Sigmoid colon (tissue), 7 donors: ENCODE measurements around the gene GRPEL1. TPM values are rescaled to one million over a fixed set of nuclear protein-coding genes. Genes with fewer than 3 reads are reported as not detected.

Experiments used
- DNase-seq: peaks from one replicate; pipeline ENCODE4 v3.0.0-alpha.2; 2019
- H3K27ac ChIP-seq, 4 donors: fragments of 200-600 bp; sonication (generic); one replicate each; pipeline ENCODE4 v1.5.1; 2016 to 2019; ENCODE audit warnings: mild to moderate bottlenecking in 1 of 4
- H3K27me3 ChIP-seq, 3 donors: fragments of 200-600 bp; sonication (generic); one replicate each; pipeline ENCODE4 v1.5.1; 2019; ENCODE audit warnings: mild to moderate bottlenecking in 1 of 3
- H3K36me3 ChIP-seq, 4 donors: fragments of 200-600 bp; sonication (generic); one replicate each; pipeline ENCODE4 v1.5.1; 2016 to 2019
- H3K4me1 ChIP-seq, 4 donors: fragments of 200-600 bp; sonication (generic); one replicate each; pipeline ENCODE4 v1.5.1; 2017 to 2019
- H3K4me3 ChIP-seq, 4 donors: fragments of 200-600 bp; sonication (generic); one replicate each; pipeline ENCODE4 v1.5.1; 2017 to 2019; ENCODE audit warnings: mild to moderate bottlenecking in 2 of 4, moderate library complexity in 1 of 4
- H3K9me3 ChIP-seq, 4 donors: fragments of 200-600 bp in 3 of 4; sonication (generic) in 3 of 4; one replicate each; pipeline versions ENCODE4 v1.5.1 to v1.6.1; 2013 to 2019
- CTCF ChIP-seq, 4 experiments: fragments of 450-650 bp in 3 of 4; fragments of 200-600 bp in 1 of 4; IDR thresholded peaks; one replicate each; pipeline ENCODE4 v1.5.1; 2016 to 2019; ENCODE audit warnings: antibody characterized with exemption in 4 of 4, mild to moderate bottlenecking in 3 of 4, moderate library complexity in 2 of 4
- EP300 ChIP-seq, 4 donors: sonication (generic); formaldehyde crosslinking; IDR thresholded peaks; one replicate each; pipeline ENCODE4 v1.6.1; 2017; ENCODE audit warnings: antibody characterized with exemption in 4 of 4
- POLR2A ChIP-seq, 2 donors: fragments of 450-650 bp; IDR thresholded peaks; one replicate each; pipeline ENCODE4 v1.6.1; 2016; ENCODE audit warnings: antibody characterized with exemption in 2 of 2, mild to moderate bottlenecking in 2 of 2, moderate library complexity in 2 of 2
- POLR2AphosphoS5 ChIP-seq, 4 donors: sonication (generic); formaldehyde crosslinking; IDR thresholded peaks; one replicate each; pipeline ENCODE4 v1.6.1; 2017; ENCODE audit warnings: antibody characterized with exemption in 4 of 4
- WGBS, 2 donors: extraction: QIAGEN DNeasy Blood & Tissue Kit; methylation state at CpG; one replicate each; pipeline ENCODE4 v1.1.7; 2013; 5-methylcytosine and 5-hydroxymethylcytosine counted together
- intact Hi-C: fragments of 100-400 bp; cut with DNase I; formaldehyde crosslinking; loops from one replicate; pipeline ENCODE4 v1.15.1; 2023
- polyA plus RNA-seq, 3 donors: library from polyadenylated mRNA; stranded (reverse); fragments of 200-250 nt; gene quantifications; one replicate each; pipeline ENCODE4 v1.2.3, GENCODE V29; 2013
- total RNA-seq, 4 donors: library from RNA; depleted of rRNA; stranded (reverse); fragments of >200 nt; gene quantifications; one replicate each; pipeline ENCODE4 v1.1.0, GENCODE V29; 2016
- donor health status: healthy with polysubstance abuse.
- donor health status: Bipolar disorder and iron deficiency.
- donor health status: healthy.

Gene GRPEL1
- total and polyA plus RNA-seq, 7 donors, result 7.5 to 34.7 (median 23.2) TPM

GRCh38 chr4:7026107-7026506 is 41.8 kb downstream of the GRPEL1 start:
- Histone ChIP-seq H3K9me3 (no peaks in the 10 kb centered on the region), H3K27ac (no peak overlapping the region), H3K36me3 (peaks cover 0 to 91% (median 26%) of the 10 kb centered on the region in 4 donors), H3K4me1 (no peaks in the 10 kb centered on the region), H3K27me3 (no peaks in the 10 kb centered on the region), H3K4me3 (no peak overlapping the region)
- DNase-seq, result no peak
- WGBS, 2 donors, result 95% methylated on average over 9 of the region's 9 CpGs
- intact Hi-C loops, result no loop called here
- TF ChIP-seq POLR2AphosphoS5 (IDR thresholded peaks at IDR 0.05), result no peak
- no peak for TF ChIP-seq POLR2A (IDR thresholded peaks at IDR 0.05)
- no peak for TF ChIP-seq CTCF (IDR thresholded peaks at IDR 0.05)
- TF ChIP-seq EP300 (IDR thresholded peaks at IDR 0.05), result no peak

GRCh38 chr4:7025040-7025602 is 42.7 kb downstream of the GRPEL1 start:
- 92 to 94% methylated on average over 28 of the region's 28 CpGs for WGBS, 2 donors
- no peak for DNase-seq
- Histone ChIP-seq H3K9me3 (no peaks in the 10 kb centered on the region), H3K4me3 (no peak overlapping the region), H3K27me3 (no peaks in the 10 kb centered on the region), H3K27ac (no peak overlapping the region), H3K36me3 (peaks cover 0 to 89% (median 20%) of the 10 kb centered on the region in 4 donors), H3K4me1 (no peaks in the 10 kb centered on the region)
- TF ChIP-seq CTCF (IDR thresholded peaks at IDR 0.05), result no peak
- no peak for TF ChIP-seq POLR2A (IDR thresholded peaks at IDR 0.05)
- TF ChIP-seq EP300 (IDR thresholded peaks at IDR 0.05), result no peak
- TF ChIP-seq POLR2AphosphoS5 (IDR thresholded peaks at IDR 0.05), result no peak
- intact Hi-C loops, result no loop called here

GRCh38 chr4:7024336-7024890 is 43.5 kb downstream of the GRPEL1 start:
- 90 to 93% methylated on average over 19 of the region's 19 CpGs for WGBS, 2 donors
- Histone ChIP-seq H3K27ac (no peak overlapping the region), H3K27me3 (no peaks in the 10 kb centered on the region), H3K9me3 (no peaks in the 10 kb centered on the region), H3K4me1 (no peaks in the 10 kb centered on the region), H3K4me3 (no peak overlapping the region), H3K36me3 (peaks cover 0 to 82% (median 15%) of the 10 kb centered on the region in 4 donors)
- no peak for TF ChIP-seq POLR2AphosphoS5 (IDR thresholded peaks at IDR 0.05)
- no peak for TF ChIP-seq CTCF (IDR thresholded peaks at IDR 0.05)
- no peak for TF ChIP-seq POLR2A (IDR thresholded peaks at IDR 0.05)
- no peak for TF ChIP-seq EP300 (IDR thresholded peaks at IDR 0.05)
- intact Hi-C loops, result no loop called here
- DNase-seq, result no peak

GRCh38 chr4:7023901-7024300 is 44.0 kb downstream of the GRPEL1 start:
- no peak for TF ChIP-seq POLR2AphosphoS5 (IDR thresholded peaks at IDR 0.05)
- no peak for TF ChIP-seq CTCF (IDR thresholded peaks at IDR 0.05)
- TF ChIP-seq EP300 (IDR thresholded peaks at IDR 0.05), result no peak
- TF ChIP-seq POLR2A (IDR thresholded peaks at IDR 0.05), result no peak
- 94 to 95% methylated on average over 12 of the region's 12 CpGs for WGBS, 2 donors

More at GRCh38 chr4:7023901-7024300, 44.0 kb downstream of the GRPEL1 start:
- no peak for DNase-seq
- no peak overlapping the region for H3K27ac ChIP-seq
- no peaks in the 10 kb centered on the region for H3K4me1 ChIP-seq
- peaks cover 0 to 82% (median 13%) of the 10 kb centered on the region in 4 donors for H3K36me3 ChIP-seq
- no peaks in the 10 kb centered on the region for H3K27me3 ChIP-seq
- intact Hi-C loops, result no loop called here
- H3K4me3 ChIP-seq, result no peak overlapping the region
- H3K9me3 ChIP-seq, result no peaks in the 10 kb centered on the region
